T-helper 2 cell treated with Interferon-gamma antibody and Interleukin-4, amounts not matched to agents 5 μg/mL and 100 μg/mL, for 36 hours (primary cell): Measurements from ENCODE around the gene SLC25A47.
"Not testable (repeated sequence)": the region's sequence is repeated elsewhere in the genome, so short reads cannot be mapped to it uniquely, and the experiment has no call there.

Experiments used
- DNase-seq: peaks from one replicate; pipeline ENCODE4 v3.0.0; 2021; ENCODE audit warnings: low spot score
- H3K27ac Mint-ChIP-seq: one replicate; pipeline ENCODE4 v1.8.0; 2021; ENCODE audit warnings: mild to moderate bottlenecking, mixed read lengths
- H3K27me3 Mint-ChIP-seq: one replicate; pipeline ENCODE4 v1.8.0; 2021; ENCODE audit warnings: low read depth, mixed read lengths
- H3K36me3 Mint-ChIP-seq: one replicate; pipeline ENCODE4 v1.8.0; 2021; ENCODE audit warnings: low read depth, mixed read lengths
- H3K4me1 Mint-ChIP-seq: one replicate; pipeline ENCODE4 v1.8.0; 2021; ENCODE audit warnings: low read depth, mixed read lengths
- H3K4me3 Mint-ChIP-seq: one replicate; pipeline ENCODE4 v1.8.0; 2022; ENCODE audit warnings: mild to moderate bottlenecking, moderate library complexity, mixed read lengths
- H3K9me3 Mint-ChIP-seq: one replicate; pipeline ENCODE4 v1.8.0; 2021; ENCODE audit warnings: mixed read lengths

Gene SLC25A47

DNA sequence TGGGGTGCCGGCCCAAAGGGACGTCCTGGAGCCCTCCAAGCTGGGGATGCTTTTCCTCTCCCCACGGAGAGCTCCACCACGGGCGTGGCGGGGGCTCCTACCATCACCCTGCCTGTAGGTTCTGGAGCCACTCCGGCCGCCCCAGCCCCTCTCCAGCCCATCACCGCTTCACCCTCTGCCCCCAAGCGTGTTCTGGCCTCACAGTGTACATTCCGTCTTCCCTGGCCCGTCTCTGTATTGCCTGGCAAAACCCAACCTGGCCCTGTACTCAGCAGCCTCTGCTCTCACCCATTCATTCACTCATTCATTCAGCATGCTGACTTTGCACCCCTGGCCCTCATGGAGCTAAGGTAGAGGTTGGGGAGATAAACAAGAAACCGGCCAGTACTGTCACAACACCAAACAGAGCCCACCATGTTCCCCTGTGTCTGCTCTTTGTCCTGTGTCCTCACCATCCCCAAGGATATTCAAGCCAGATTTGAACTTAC lies 37.2 kb upstream of the SLC25A47 start:
- Mint-ChIP-seq H3K4me3 (peak overlapping the region; percentile 84), H3K4me1 (peaks cover 12% of the 10 kb centered on the region), H3K36me3 (peaks cover 1% of the 10 kb centered on the region), H3K9me3 (no peaks in the 10 kb centered on the region), H3K27ac (peak overlapping the region; percentile 87), H3K27me3 (no peaks in the 10 kb centered on the region)
- DNase-seq, result no peak

DNA sequence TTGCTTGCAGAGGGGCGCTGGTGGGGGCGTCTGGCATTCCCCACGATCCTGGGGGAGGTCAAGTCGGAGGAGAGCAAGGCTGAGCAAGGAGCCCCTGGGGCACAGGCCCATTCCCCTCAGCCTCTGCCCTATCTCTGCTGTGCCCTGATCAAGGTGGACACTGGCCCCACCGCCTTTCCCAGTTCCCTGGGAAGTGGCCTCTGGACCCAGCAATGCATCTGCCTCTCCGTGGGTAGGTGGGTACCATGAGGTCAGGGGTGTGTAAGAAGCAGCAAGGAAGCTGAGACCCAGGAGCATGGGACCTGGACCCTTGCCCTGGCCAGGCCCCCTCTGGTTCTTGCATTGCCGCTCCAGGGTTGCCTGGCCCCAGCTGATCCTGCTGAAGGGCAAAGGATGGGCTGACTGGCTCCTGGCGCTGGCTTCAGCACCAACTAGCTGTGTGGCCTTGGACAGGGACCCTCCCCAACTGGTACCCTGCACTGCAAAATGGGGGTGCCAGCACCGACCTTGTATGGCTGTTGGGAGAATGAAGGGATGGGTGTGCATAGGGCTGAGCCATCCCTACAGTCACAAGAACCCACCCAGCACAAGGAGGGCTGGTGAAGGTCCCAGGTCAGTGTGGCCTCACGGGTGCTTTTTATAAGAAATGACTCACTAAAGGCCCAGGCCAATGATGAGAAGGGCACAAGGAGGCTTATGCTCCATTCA lies 36.5 kb upstream of the SLC25A47 start:
- Mint-ChIP-seq H3K27me3 (no peaks in the 10 kb centered on the region), H3K27ac (no peak overlapping the region), H3K4me3 (peak overlapping the region; percentile 29), H3K4me1 (peaks cover 11% of the 10 kb centered on the region), H3K9me3 (no peaks in the 10 kb centered on the region), H3K36me3 (peaks cover 1% of the 10 kb centered on the region)
- DNase-seq, result no peak

DNA sequence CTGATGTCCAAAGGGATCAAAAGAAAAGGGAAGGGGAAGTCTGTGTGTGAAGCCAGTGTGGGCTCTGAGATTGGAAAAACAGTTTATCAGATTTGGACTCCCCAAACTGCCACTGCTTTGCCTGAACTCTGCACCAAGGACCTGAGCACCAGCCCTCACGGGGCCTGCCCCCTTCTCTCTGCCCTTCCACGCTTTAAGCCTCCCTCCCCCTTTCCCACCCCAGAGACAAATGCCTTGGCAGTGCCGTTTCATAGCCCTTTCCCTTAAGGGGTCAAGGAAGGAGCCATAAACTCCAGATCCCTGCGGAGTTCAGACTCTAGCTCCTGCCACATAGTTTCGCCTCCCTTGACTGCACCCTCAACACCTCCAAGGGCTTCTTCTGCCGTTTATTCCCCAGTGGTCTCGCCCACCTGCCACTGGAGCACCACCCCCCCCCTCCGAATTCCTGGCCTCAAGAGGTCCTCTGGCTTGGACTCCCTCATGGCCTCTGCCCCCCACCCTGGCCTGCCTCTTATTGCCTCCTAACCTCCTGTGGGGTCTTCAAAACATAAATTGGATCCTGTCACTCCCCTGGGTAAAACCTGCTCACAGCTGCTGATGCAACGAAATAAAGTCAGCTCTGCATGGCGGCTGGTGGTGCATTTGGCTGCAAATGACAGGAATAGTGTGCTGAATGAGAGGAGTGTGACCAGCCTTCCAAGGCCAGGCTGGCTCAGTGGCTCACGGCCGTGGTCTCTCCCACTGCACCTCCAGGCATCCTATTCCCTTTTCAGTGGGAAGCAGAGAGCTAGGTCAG lies 35.7 kb upstream of the SLC25A47 start:
- no peak overlapping the region for H3K4me3 Mint-ChIP-seq
- H3K9me3 Mint-ChIP-seq, result no peaks in the 10 kb centered on the region
- peaks cover 9% of the 10 kb centered on the region for H3K4me1 Mint-ChIP-seq
- H3K27me3 Mint-ChIP-seq, result no peaks in the 10 kb centered on the region
- H3K27ac Mint-ChIP-seq, result no peak overlapping the region
- peaks cover 1% of the 10 kb centered on the region for H3K36me3 Mint-ChIP-seq
- no peak for DNase-seq

DNA sequence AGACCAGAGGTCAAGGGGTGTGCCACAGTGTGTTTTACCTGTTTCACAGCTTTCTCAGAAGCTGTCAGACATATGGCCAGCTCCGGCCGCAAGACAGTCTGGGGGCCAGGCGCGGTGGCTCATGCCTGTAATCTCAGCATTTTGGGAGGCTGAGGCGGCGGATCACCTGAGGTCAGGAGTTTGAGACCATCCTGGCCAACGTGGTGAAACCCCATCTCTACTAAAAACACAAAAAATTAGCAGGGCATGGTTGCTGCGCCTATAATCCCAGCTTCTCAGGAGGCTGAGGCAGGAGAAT lies 35.2 kb upstream of the SLC25A47 start:
- H3K27ac Mint-ChIP-seq, H3K4me1 Mint-ChIP-seq, H3K27me3 Mint-ChIP-seq, H3K36me3 Mint-ChIP-seq, H3K9me3 Mint-ChIP-seq, H3K4me3 Mint-ChIP-seq, DNase-seq: not testable (repeated sequence)

DNA sequence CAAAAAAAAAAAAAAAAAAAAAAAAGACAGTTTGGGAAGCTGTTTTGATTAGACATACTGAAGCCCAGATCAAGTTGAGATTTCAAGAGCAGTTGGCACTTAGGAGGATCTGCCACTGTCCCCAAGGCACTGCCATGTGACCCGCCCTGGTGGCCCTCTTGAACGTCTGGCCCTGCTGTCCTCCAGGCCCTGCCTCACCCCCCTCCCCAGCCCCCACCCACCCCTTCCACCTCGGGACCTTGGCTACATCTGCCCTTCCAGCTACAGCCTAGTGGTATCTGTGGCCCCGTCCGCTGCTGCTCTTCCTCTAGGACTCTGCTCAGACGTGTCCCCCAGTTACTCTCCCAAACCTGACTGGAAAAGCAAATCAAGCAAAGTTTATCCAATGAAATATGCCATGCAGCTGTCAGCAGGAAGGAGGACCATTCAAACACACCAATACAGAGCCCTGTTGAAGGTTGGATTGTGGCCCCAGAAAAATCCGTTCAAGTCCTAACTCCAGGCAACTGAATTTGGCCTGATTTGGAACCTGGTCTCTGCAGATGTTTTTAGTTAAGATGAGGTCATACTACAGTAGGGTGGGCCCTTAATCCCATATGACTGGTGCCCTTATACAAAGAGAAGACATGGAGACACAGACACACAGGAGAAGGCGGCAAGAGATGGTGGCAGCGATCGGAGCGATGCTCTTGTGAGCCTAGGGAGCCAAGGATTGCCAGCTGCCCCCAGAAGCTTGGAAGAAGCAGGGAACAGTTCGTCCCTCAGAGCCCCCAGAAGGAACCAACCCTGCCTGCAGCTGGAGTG lies 34.6 kb upstream of the SLC25A47 start:
- DNase-seq, result no peak
- Mint-ChIP-seq H3K4me1 (peaks cover 9% of the 10 kb centered on the region), H3K36me3 (peaks cover 1% of the 10 kb centered on the region), H3K27me3 (no peaks in the 10 kb centered on the region), H3K9me3 (no peaks in the 10 kb centered on the region), H3K4me3 (no peak overlapping the region), H3K27ac (no peak overlapping the region)

GRCh38 chr14:100289916-100290606 lies 33.1 kb upstream of the SLC25A47 start:
- Mint-ChIP-seq H3K36me3 (no peaks in the 10 kb centered on the region), H3K27me3 (no peaks in the 10 kb centered on the region), H3K27ac (no peak overlapping the region), H3K4me1 (peaks cover 3% of the 10 kb centered on the region), H3K9me3 (no peaks in the 10 kb centered on the region), H3K4me3 (no peak overlapping the region)
- no peak for DNase-seq

GRCh38 chr14:100290607-100291304 lies 32.4 kb upstream of the SLC25A47 start:
- H3K27ac Mint-ChIP-seq, result no peak overlapping the region

DNA sequence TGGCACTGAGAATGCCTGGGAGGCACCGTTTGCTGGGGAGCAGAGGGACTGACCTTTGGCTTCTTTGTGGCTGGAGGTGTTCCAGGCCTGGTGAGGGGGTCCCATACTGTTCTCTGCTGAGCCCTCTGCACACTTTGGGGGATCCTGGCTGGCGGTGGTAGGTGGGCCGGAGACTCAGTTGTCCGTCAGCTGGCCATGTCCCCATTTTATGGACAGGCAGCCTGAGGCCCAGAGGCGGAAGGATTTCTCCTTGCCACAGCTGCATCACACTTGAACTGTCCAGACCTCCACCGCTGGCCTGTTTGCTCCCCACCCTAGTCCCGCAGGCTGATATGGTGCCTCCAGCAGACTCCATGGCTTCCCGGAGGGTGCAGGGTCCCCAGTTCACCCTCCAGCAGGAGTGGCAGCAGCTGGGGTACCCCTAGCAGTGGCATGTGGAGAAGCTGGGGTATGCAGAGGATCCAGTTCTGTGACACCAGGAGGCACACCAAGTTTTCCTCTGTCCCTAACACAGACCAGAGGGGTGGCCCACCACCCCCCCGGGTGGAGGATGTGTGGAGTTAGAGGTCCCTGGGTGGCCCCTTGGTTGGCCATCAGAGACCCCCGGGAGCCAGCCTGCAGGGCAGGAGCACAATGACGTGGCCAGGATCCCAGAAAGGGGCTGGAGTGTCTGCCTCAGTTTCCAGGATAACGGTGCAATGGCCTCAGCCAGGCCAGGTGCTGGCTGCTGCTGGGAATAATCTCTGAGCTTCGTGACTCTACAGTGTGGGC lies 31.6 kb upstream of the SLC25A47 start:
- H3K4me1 Mint-ChIP-seq, result no peaks in the 10 kb centered on the region
- no peaks in the 10 kb centered on the region for H3K9me3 Mint-ChIP-seq
- H3K27me3 Mint-ChIP-seq, result no peaks in the 10 kb centered on the region
- no peak overlapping the region for H3K27ac Mint-ChIP-seq
- no peak overlapping the region for H3K4me3 Mint-ChIP-seq
- DNase-seq, result no peak
- H3K36me3 Mint-ChIP-seq, result no peaks in the 10 kb centered on the region

More at GRCh38 chr14:100290607-100291304, 32.4 kb upstream of the SLC25A47 start:
- DNase-seq, result no peak
- Mint-ChIP-seq H3K4me3 (no peak overlapping the region), H3K9me3 (no peaks in the 10 kb centered on the region), H3K4me1 (peaks cover 3% of the 10 kb centered on the region), H3K36me3 (no peaks in the 10 kb centered on the region), H3K27me3 (no peaks in the 10 kb centered on the region)

DNA sequence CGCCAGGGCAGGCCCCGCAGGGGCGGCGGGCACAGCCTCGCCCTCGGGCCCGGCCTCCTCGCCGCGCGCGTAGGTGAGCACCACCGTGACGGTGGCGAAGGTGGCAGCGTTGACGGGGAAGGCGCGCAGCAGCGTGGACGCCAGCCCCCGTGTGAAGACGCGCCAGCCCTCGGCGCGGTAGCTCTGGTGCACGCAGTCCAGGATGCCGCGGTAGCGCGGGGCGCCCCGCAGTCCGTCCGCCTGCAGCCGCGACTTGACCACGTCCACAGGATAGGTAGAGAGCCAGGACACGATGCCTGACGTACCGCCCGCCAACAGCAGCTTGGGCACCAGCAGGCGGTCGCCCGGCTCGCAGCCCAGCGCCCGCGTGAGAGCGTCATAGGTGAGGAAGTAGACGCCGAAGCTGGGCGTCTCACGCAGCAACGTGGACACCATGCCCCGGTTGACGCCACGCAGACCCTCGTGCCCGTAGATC lies 30.8 kb upstream of the SLC25A47 start:
- no peak overlapping the region for H3K4me3 Mint-ChIP-seq
- no peak overlapping the region for H3K27ac Mint-ChIP-seq
- no peaks in the 10 kb centered on the region for H3K27me3 Mint-ChIP-seq
- no peaks in the 10 kb centered on the region for H3K36me3 Mint-ChIP-seq
- no peaks in the 10 kb centered on the region for H3K9me3 Mint-ChIP-seq
- no peak for DNase-seq
- no peaks in the 10 kb centered on the region for H3K4me1 Mint-ChIP-seq

- DNase-seq, result no peak
- Mint-ChIP-seq H3K27me3 (no peaks in the 10 kb centered on the region), H3K4me3 (no peak overlapping the region), H3K36me3 (no peaks in the 10 kb centered on the region), H3K27ac (no peak overlapping the region), H3K9me3 (no peaks in the 10 kb centered on the region), H3K4me1 (no peaks in the 10 kb centered on the region)
These were observed 30.2 kb upstream of the SLC25A47 start for GRCh38 chr14:100292776-100293461.

DNA sequence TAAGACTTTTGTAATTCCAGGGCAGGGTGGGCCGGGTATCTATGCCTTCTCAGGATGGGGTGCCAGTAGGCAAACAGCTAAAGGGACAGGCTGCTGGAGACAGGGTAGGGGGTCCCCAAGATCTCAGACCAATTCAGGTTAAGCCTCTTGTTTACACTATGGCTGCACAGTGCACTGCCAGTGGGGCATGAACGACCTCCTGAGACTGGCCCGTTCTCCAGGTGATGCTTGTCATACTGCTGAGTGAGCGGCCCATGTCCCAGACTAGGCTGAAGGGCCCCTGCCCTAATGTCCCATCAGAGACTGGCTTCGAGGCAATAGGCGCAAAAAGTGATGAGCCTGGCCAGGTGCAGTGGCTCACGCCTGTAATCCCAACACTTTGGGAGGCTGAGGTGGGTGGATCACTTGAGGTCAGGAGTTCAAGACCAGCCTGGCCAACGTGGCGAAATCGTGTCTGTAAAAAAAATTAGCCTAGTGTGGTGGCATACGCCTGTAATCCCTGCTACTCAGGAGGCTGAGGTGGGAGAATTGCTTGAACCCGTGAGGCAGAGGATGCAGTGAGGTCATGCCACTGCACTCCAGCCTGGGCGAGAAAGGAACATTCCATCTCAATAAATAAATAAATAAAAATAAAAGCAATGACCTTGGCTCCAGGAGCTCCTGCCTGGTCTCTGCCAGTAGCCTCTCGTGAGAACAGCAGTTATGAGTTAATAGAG lies 29.5 kb upstream of the SLC25A47 start:
- Mint-ChIP-seq H3K27ac (no peak overlapping the region), H3K36me3 (no peaks in the 10 kb centered on the region), H3K9me3 (no peaks in the 10 kb centered on the region), H3K4me3 (no peak overlapping the region), H3K27me3 (no peaks in the 10 kb centered on the region), H3K4me1 (no peaks in the 10 kb centered on the region)
- DNase-seq, result no peak
